ENCODE results near the gene FMN1.

FMN1 gene

DNA sequence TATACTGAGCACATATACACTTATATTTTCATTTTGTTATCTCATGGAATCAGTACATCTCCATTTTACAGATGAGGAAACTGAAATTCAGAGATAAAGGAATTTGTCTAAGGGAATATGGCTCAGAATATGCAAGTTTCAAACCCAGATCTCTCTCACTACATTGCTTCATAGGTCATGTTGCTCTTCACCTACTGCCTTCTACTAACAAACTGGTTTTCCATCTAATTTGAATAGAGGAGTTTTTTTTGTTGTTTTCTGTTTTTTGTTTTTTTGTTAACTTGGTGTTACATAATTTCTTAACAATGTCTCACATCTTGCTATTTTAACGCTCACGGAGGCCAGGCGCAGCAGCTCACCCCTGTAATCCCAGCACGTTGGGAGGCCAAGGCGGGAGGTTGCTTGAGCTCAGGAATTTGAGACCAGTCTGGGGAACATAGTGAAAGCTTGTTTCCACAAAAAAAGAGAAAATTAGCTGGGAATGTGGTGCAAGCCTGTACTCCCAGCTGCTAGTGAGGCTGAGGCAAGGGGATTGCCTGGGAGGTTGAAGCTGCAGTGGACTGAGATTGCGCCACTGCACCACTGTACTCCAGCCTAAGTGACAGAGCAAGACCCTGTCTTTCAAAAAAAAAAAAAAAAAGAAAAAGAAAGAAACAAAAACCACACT lies 37.0 kb downstream of the FMN1 start:
- no peak overlapping the region for H3K4me3 Mint-ChIP-seq
- no peak overlapping the region for H3K27ac Mint-ChIP-seq
- H3K9me3 Mint-ChIP-seq, result no peaks in the 10 kb centered on the region
- peaks cover 2% of the 10 kb centered on the region for H3K36me3 Mint-ChIP-seq (ENCODE audit: low read depth)
- peaks cover 7% of the 10 kb centered on the region for H3K27me3 Mint-ChIP-seq (ENCODE audit: low read depth, poor library complexity)
- no peak for DNase-seq
- H3K4me1 Mint-ChIP-seq, result peaks cover 41% of the 10 kb centered on the region
- no peak for TF ChIP-seq CTCF (IDR thresholded peaks at IDR 0.05)

- no peak for TF ChIP-seq CTCF (IDR thresholded peaks at IDR 0.05)
- H3K9me3 Mint-ChIP-seq, result no peaks in the 10 kb centered on the region
- H3K36me3 Mint-ChIP-seq (ENCODE audit: low read depth), result no peaks in the 10 kb centered on the region
- peak overlapping the region; percentile 24 for H3K27ac Mint-ChIP-seq
- DNase-seq, result no peak
- peaks cover 53% of the 10 kb centered on the region for H3K4me1 Mint-ChIP-seq
- no peak overlapping the region for H3K4me3 Mint-ChIP-seq
- H3K27me3 Mint-ChIP-seq (ENCODE audit: low read depth, poor library complexity), result peaks cover 7% of the 10 kb centered on the region
Measured at GRCh38 chr15:33155691-33156420, 38.7 kb downstream of the FMN1 start.

DNA sequence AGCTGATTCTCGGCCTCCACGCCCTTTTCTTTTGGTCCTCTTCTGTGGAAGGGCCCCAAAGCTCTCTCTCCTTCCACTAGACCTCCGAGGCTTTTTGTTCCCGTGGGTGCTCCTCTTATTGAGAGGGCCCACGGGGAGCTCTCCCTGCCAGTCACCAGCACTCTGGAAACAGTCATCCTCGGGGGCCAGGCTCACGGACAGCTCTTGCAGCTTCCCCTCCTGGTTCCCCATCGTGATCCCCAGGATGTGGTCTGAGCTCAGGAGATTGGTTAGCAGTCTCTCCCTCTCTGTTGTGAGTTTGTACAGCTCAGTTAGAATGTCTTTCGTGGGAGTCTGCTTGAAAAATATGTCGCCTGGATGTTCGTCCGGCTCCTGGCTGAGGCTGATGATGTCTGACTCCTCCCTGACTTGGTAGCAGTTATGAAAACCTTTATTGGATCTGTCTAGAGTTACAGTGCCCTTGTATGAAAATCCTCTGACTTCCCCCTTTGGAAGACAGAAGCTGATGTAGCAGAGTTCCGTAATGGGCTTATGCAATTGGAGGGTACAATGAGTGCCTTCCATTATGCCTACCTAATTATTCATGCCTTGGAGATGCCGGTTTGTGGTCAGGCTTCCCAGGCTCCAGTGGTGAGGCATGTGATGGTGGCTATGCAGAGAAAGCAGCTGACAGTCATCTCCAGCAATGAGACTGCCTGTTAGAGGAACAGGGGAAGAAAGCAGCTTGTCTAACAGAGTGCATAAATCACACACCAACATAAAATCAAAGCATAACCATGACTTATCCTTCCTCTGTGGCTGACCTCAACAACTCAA lies 40.0 kb downstream of the FMN1 start:
- H3K27ac Mint-ChIP-seq, result peak overlapping the region; percentile 87
- H3K9me3 Mint-ChIP-seq, result no peaks in the 10 kb centered on the region
- no peak for DNase-seq

DNA sequence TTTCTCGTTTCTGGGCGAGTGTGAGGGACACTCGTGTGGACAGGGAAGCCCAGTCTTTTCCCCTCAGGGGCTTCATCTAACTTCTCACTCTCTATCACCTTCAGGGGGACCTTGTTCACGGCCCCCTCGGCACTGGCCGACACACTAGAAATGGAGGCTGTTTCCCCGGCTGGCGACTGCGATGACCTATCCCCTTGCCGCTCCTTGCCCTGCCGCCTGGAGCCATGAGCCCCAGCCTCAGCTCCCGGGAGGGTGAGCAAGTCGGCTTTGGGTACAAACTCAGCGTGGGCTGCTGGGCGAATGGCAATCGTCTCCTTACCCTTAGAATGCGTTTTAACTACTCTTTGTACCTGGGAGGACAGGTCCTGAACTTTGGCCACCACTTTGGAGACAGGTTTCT lies 41.0 kb downstream of the FMN1 start:
- TF ChIP-seq CTCF (IDR thresholded peaks at IDR 0.05), result no peak
- peak overlapping the region; percentile 87 for H3K27ac Mint-ChIP-seq
- no peak overlapping the region for H3K4me3 Mint-ChIP-seq
- no peak for DNase-seq
- H3K27me3 Mint-ChIP-seq (ENCODE audit: low read depth, poor library complexity), result peaks cover 2% of the 10 kb centered on the region
- peaks cover 67% of the 10 kb centered on the region for H3K4me1 Mint-ChIP-seq
- no peaks in the 10 kb centered on the region for H3K9me3 Mint-ChIP-seq
- H3K36me3 Mint-ChIP-seq (ENCODE audit: low read depth), result no peaks in the 10 kb centered on the region

More for the DNA sequence above, 40.0 kb downstream of the FMN1 start:
- Mint-ChIP-seq H3K4me3 (no peak overlapping the region), H3K36me3 (ENCODE audit: low read depth) (no peaks in the 10 kb centered on the region), H3K27me3 (ENCODE audit: low read depth, poor library complexity) (peaks cover 2% of the 10 kb centered on the region), H3K4me1 (peaks cover 60% of the 10 kb centered on the region)
- TF ChIP-seq CTCF (IDR thresholded peaks at IDR 0.05), result no peak

DNA sequence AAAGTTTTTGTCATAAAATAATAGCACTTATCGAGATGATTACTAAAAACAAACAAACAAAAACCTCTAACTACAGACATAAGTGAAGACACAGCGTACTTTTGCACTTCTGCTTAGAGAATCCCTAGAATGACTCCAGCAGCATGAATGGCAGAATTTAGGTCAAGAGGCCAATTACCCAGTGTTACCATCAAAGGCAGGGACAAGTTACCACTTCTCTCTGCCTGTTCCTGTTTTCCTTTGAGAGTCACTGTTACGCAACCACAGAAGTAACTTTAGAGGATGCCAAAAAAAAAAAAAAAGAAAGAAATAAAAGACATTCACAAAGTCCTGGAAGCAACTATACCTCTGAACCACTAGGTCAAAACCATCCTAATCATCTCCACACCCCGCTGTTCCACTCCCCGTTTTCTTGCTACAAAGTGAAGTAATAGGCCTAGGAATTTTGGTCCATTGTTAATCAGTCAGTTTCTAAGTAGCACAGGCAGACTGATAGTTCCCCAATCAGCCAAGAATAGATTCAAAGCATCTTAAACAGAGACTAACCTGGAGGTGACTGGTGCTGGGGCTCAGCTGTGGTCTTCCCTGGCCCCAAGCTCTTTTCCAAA lies 41.9 kb downstream of the FMN1 start:
- Mint-ChIP-seq H3K4me3 (no peak overlapping the region), H3K27ac (peak overlapping the region; percentile 86), H3K27me3 (ENCODE audit: low read depth, poor library complexity) (peaks cover 2% of the 10 kb centered on the region), H3K9me3 (no peaks in the 10 kb centered on the region), H3K36me3 (ENCODE audit: low read depth) (no peaks in the 10 kb centered on the region), H3K4me1 (peaks cover 75% of the 10 kb centered on the region)
- no peak for TF ChIP-seq CTCF (IDR thresholded peaks at IDR 0.05)
- DNase-seq, result no peak

Measured in nephron progenitor cell (in vitro differentiated cells).